IMR-90 (cell line): ENCODE measurements around the gene PNPLA1. TPM values are rescaled to one million over a fixed set of nuclear protein-coding genes. Genes with fewer than 3 reads are reported as not detected.
A peak's percentile ranks its signal among the peaks of the same experiment; 100 is the strongest.

Experiments
- ATAC-seq: fragments of 200-7000 bp; cut with Tn5 transposase; 2 replicates; pipeline ENCODE4 v1.9.1; 2020; ENCODE audit warnings: low read depth, mild to moderate bottlenecking, moderate library complexity
- BruUV-seq: library from RNA; stranded (reverse); fragments of 400-500 nt; replicated peaks from 2 replicates; lab custom pipeline; 2021; lab: Mats Ljungman, UMichigan
- CTCF ChIA-PET: fragments of 300-600 bp; formaldehyde crosslinking; extraction: SDS; loops from one replicate; lab custom pipeline; 2021; ENCODE audit warnings: antibody characterized with exemption; lab: Yijun Ruan, JAX
- POLR2A ChIA-PET: fragments of 300-600 bp; sonication (Branson Sonifier 250); formaldehyde crosslinking; loops from one replicate; lab custom pipeline; 2022; ENCODE audit warnings: antibody characterized with exemption; ENCODE audit not compliant: unreplicated experiment; lab: Charles Lee
- DNase-seq: peaks from one replicate; pipeline ENCODE4 v3.0.0; 2013
- H2AFZ ChIP-seq: replicated peaks from 2 replicates; pipeline ENCODE3; 2013; ENCODE audit warnings: low read length, mild to moderate bottlenecking; ENCODE audit not compliant: poor library complexity
- H2AK5ac ChIP-seq: 2 replicates; pipeline ENCODE4 v1.6.1; 2013; ENCODE audit warnings: low read depth, low read length, inconsistent platforms
- H2AK9ac ChIP-seq: replicated peaks from 2 replicates; pipeline ENCODE3; 2013; ENCODE audit warnings: mild to moderate bottlenecking, low read depth, low read length, moderate library complexity; ENCODE audit not compliant: poor library complexity
- H2BK120ac ChIP-seq: 2 replicates; pipeline ENCODE4 v1.6.1; 2013; ENCODE audit warnings: low read depth, low read length, inconsistent platforms
- H2BK15ac ChIP-seq: 3 replicates; pipeline ENCODE4 v1.6.1; 2013; ENCODE audit warnings: low read depth, low read length, inconsistent platforms
- H2BK20ac ChIP-seq: 2 replicates; pipeline ENCODE4 v1.6.1; 2013; ENCODE audit warnings: low read depth, mild to moderate bottlenecking, inconsistent platforms, low read length, moderate library complexity
- H2BK5ac ChIP-seq: 2 replicates; pipeline ENCODE4 v1.6.1; 2013; ENCODE audit warnings: mild to moderate bottlenecking, low read depth, low read length, inconsistent platforms; ENCODE audit not compliant: poor library complexity, severe bottlenecking
- H3K14ac ChIP-seq: replicated peaks from 2 replicates; pipeline ENCODE4 v1.6.1; 2013; ENCODE audit warnings: low read depth, low read length, inconsistent platforms
- H3K18ac ChIP-seq: 2 replicates; pipeline ENCODE4 v1.6.1; 2013; ENCODE audit warnings: low read depth, low read length, control low read depth
- H3K23ac ChIP-seq: 2 replicates; pipeline ENCODE4 v1.6.1; 2013; ENCODE audit warnings: low read depth, low read length, inconsistent platforms
- H3K27ac ChIP-seq: 2 replicates; pipeline ENCODE4 v1.5.1; 2013; ENCODE audit warnings: mild to moderate bottlenecking, control low read depth, low read length; ENCODE audit not compliant: insufficient read depth
- H3K27me3 ChIP-seq: 2 replicates; pipeline ENCODE4 v1.6.1; 2013; ENCODE audit warnings: low read length; ENCODE audit not compliant: control insufficient read depth, insufficient read depth
- H3K36me3 ChIP-seq: 2 replicates; pipeline ENCODE4 v1.6.1; 2013; ENCODE audit warnings: low read length, mixed read lengths; ENCODE audit not compliant: control insufficient read depth, insufficient read depth
- H3K4ac ChIP-seq: 2 replicates; pipeline ENCODE4 v1.6.1; 2013; ENCODE audit warnings: low read depth, low read length, inconsistent platforms
- H3K4me1 ChIP-seq: 2 replicates; pipeline ENCODE4 v1.6.1; 2013; ENCODE audit warnings: low read length, mixed read lengths; ENCODE audit not compliant: control insufficient read depth, insufficient read depth
- H3K4me2 ChIP-seq: 2 replicates; pipeline ENCODE4 v1.6.1; 2013; ENCODE audit warnings: low read depth, mild to moderate bottlenecking, control low read depth, low read length, moderate library complexity
- H3K4me3 ChIP-seq: 2 replicates; pipeline ENCODE4 v1.5.1; 2013; ENCODE audit warnings: low read depth, mild to moderate bottlenecking, control low read depth, low read length, moderate library complexity; ENCODE audit not compliant: insufficient read depth
- H3K56ac ChIP-seq: 2 replicates; pipeline ENCODE4 v1.6.1; 2013; ENCODE audit warnings: low read length, inconsistent platforms; ENCODE audit not compliant: insufficient read depth; ENCODE audit errors: extremely low read depth
- H3K79me1 ChIP-seq, 2 experiments: 2 replicates each; pipeline ENCODE4 v1.6.1; 2013; ENCODE audit warnings: low read length in 2 of 2, inconsistent platforms in 1 of 2, low read depth in 1 of 2
- H3K9ac ChIP-seq: 2 replicates; pipeline ENCODE4 v1.6.1; 2013; ENCODE audit warnings: low read depth, low read length, control low read depth
- H3K9me1 ChIP-seq: 2 replicates; pipeline ENCODE4 v1.6.1; 2013; ENCODE audit warnings: low read length, inconsistent platforms; ENCODE audit not compliant: insufficient read depth
- H3K9me3 ChIP-seq: 2 replicates; pipeline ENCODE4 v1.6.1; 2013; ENCODE audit warnings: low read length; ENCODE audit not compliant: control insufficient read depth, insufficient read depth
- H4K20me1 ChIP-seq: 2 replicates; pipeline ENCODE4 v1.6.1; 2013; ENCODE audit warnings: low read length, inconsistent platforms; ENCODE audit not compliant: insufficient read depth
- H4K5ac ChIP-seq: 2 replicates; pipeline ENCODE4 v1.6.1; 2013; ENCODE audit warnings: mild to moderate bottlenecking, low read depth, low read length, control low read depth
- H4K8ac ChIP-seq, 2 experiments: 2 replicates each; pipeline ENCODE4 v1.6.1; 2013; ENCODE audit warnings: low read depth in 2 of 2, low read length in 2 of 2, control low read depth in 1 of 2, inconsistent platforms in 1 of 2
- H4K91ac ChIP-seq: 2 replicates; pipeline ENCODE4 v1.6.1; 2013; ENCODE audit warnings: low read depth, low read length, inconsistent platforms; ENCODE audit not compliant: insufficient read depth
- BHLHE40 ChIP-seq: fragments of 150-350 bp; IDR thresholded peaks from 2 replicates; pipeline ENCODE4 v1.6.1; 2016; ENCODE audit warnings: mild to moderate bottlenecking, low read depth, low read length
- CEBPB ChIP-seq: IDR thresholded peaks from 2 replicates; pipeline ENCODE4 v1.6.1; 2012; ENCODE audit warnings: low read depth, low read length, improper control_type of control experiment
- CHD1 ChIP-seq: IDR thresholded peaks from 2 replicates; pipeline ENCODE4 v1.6.1; 2012; ENCODE audit warnings: low read depth, low read length, improper control_type of control experiment
- FOS ChIP-seq: fragments of 150-350 bp; IDR thresholded peaks from 2 replicates; pipeline ENCODE4 v1.6.1; 2016; ENCODE audit warnings: low read depth, low read length
- MAFK ChIP-seq: IDR thresholded peaks from 2 replicates; pipeline ENCODE4 v1.6.1; 2012; ENCODE audit warnings: low read depth, low read length, improper control_type of control experiment
- MAZ ChIP-seq: IDR thresholded peaks from 2 replicates; pipeline ENCODE4 v1.6.1; 2012; ENCODE audit warnings: low read depth, mild to moderate bottlenecking, low read length, improper control_type of control experiment, moderate library complexity, borderline replicate concordance
- MXI1 ChIP-seq: IDR thresholded peaks from 2 replicates; pipeline ENCODE4 v1.6.1; 2012; ENCODE audit warnings: low read depth, mild to moderate bottlenecking, low read length, moderate library complexity, borderline replicate concordance
- NFE2L2 ChIP-seq: fragments of 150-350 bp; IDR thresholded peaks from 2 replicates; pipeline ENCODE4 v1.6.1; 2016; ENCODE audit warnings: low read depth, mild to moderate bottlenecking, low read length
- POLR2A ChIP-seq: IDR thresholded peaks from 2 replicates; pipeline ENCODE4 v1.6.1; 2012; ENCODE audit warnings: mild to moderate bottlenecking, low read depth, low read length
- RAD21 ChIP-seq: IDR thresholded peaks from 2 replicates; pipeline ENCODE4 v1.6.1; 2012; ENCODE audit warnings: low read length, improper control_type of control experiment
- RCOR1 ChIP-seq: IDR thresholded peaks from 2 replicates; pipeline ENCODE4 v1.6.1; 2012; ENCODE audit warnings: mild to moderate bottlenecking, low read length, improper control_type of control experiment; ENCODE audit not compliant: insufficient replicate concordance
- RFX5 ChIP-seq: IDR thresholded peaks from 2 replicates; pipeline ENCODE4 v1.8.0; 2012; ENCODE audit warnings: low read depth, mild to moderate bottlenecking, low read length, moderate library complexity
- SMC3 ChIP-seq: fragments of 150-350 bp; IDR thresholded peaks from 2 replicates; pipeline ENCODE4 v1.6.1; 2016; ENCODE audit warnings: low read depth, mild to moderate bottlenecking, antibody characterized with exemption, low read length, moderate library complexity
- WGBS, 2 experiments: methylation state at CpG; one replicate each; pipeline versions ENCODE4 v1.1.5 to v1.1.7; 2013; ENCODE audit warnings: missing lambda C conversion rate in 2 of 2; ENCODE audit not compliant: insufficient read length in 1 of 2; ENCODE audit errors: extremely low coverage in 2 of 2; 5-methylcytosine and 5-hydroxymethylcytosine counted together
- dilution Hi-C: fragments of 300-500 bp; cut with HindIII; formaldehyde crosslinking; loops from one replicate; pipeline ENCODE4 v1.14.3; 2018; ENCODE audit warnings: low sequenced_read_pairs; ENCODE audit not compliant: unreplicated experiment
- in situ Hi-C: fragments of 300-500 bp; cut with MboI; formaldehyde crosslinking; loops from 3 replicates; pipeline ENCODE4 v1.14.3; 2019; ENCODE audit warnings: low sequenced_read_pairs, inconsistent platforms, mixed read lengths
- intact Hi-C: fragments of 100-400 bp; cut with micrococcal nuclease; formaldehyde crosslinking; loops from 2 replicates; pipeline ENCODE4 v1.10.0; 2022
- polyA plus RNA-seq, 3 experiments: library from polyadenylated mRNA; depleted of rRNA; stranded (reverse); fragments of >200 nt; gene quantifications; 2 replicates each; pipeline ENCODE4 v1.2.3, GENCODE V29; 2012; ENCODE audit warnings: low replicate concordance in 1 of 3
- total RNA-seq: library from RNA; depleted of rRNA; stranded (reverse); fragments of >200 nt; gene quantifications from 2 replicates; pipeline ENCODE4 v1.2.3, GENCODE V29; 2012
- TF ChIP-seq, protein P1 (sequence below): conservative IDR thresholded peaks from 2 replicates; pipeline ENCODE4 v1.5.1; 2012; ENCODE audit warnings: mild to moderate bottlenecking, low read depth, low read length, improper control_type of control experiment
- TF ChIP-seq, protein P2 (sequence below): fragments of 150-350 bp; IDR thresholded peaks from 2 replicates; pipeline ENCODE4 v1.6.1; 2017; ENCODE audit warnings: mild to moderate bottlenecking, antibody characterized with exemption, low read length, low read depth
- TF ChIP-seq, protein P3 (sequence below): fragments of 150-350 bp; IDR thresholded peaks from 2 replicates; pipeline ENCODE4 v1.6.1; 2016; ENCODE audit warnings: low read depth, mild to moderate bottlenecking, low read length, moderate library complexity, borderline replicate concordance

Gene PNPLA1
- total and polyA plus RNA-seq, 2 of the 4 experiments (the other 2 are of a cell fraction) = not detected

DNA sequence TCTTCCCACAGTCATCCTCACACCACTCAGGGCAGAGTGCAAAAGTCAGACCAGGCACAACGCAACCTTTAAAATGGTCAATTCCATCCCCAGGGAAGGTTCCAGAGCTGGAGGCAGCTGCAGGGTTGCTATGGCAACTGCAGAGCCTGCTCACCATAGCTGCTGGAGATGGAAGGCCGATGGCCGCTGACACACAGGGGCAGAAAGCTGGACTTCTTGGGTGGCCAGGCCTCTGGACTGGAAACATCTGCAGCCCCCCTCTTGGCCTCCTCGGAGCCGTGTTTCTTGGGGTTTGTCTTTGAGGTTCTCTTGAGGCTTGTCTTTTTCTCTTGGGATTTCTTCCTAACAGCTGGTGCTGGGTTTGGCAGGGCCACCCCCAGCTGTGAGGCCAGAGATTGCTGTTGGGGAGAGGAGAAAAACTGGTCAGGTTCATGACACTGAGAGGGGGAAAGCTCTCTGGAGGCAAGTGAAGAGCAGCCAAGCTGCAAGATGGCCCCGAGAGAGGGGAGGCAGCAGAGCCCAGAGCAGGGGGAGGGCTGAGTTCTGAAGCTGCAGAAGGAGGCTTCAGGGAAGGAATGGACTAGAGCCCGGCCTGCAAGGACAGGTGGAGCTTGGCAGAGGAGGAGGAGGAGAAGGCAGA lies 56.6 kb downstream of the PNPLA1 start:
- no peaks in the 10 kb centered on the region for H3K79me1 ChIP-seq
- H4K20me1 ChIP-seq = no peaks in the 10 kb centered on the region
- no peak overlapping the region for H3K27ac ChIP-seq
- H2BK20ac ChIP-seq = no peak overlapping the region
- no TSS peak for BruUV-seq
- no peak overlapping the region for H3K18ac ChIP-seq
- ATAC-seq = peak; percentile 62
- H3K27me3 ChIP-seq = peaks cover 69% of the 10 kb centered on the region
- intact Hi-C loops (no loop called here), in situ Hi-C loops (no loop called here), dilution Hi-C loops (no loop called here)
- peak; percentile 27 for DNase-seq
- no peaks in the 10 kb centered on the region for H3K9me1 ChIP-seq
- H4K5ac ChIP-seq = no peak overlapping the region
- no peak overlapping the region for H2AFZ ChIP-seq
- H3K36me3 ChIP-seq = no peaks in the 10 kb centered on the region
- no peak overlapping the region for H2AK9ac ChIP-seq
- H4K91ac ChIP-seq = no peak overlapping the region
- no peak overlapping the region for H3K4me2 ChIP-seq
- POLR2A ChIA-PET = no interaction called here
- no peak overlapping the region for H3K56ac ChIP-seq
- TF ChIP-seq, protein P1, sequence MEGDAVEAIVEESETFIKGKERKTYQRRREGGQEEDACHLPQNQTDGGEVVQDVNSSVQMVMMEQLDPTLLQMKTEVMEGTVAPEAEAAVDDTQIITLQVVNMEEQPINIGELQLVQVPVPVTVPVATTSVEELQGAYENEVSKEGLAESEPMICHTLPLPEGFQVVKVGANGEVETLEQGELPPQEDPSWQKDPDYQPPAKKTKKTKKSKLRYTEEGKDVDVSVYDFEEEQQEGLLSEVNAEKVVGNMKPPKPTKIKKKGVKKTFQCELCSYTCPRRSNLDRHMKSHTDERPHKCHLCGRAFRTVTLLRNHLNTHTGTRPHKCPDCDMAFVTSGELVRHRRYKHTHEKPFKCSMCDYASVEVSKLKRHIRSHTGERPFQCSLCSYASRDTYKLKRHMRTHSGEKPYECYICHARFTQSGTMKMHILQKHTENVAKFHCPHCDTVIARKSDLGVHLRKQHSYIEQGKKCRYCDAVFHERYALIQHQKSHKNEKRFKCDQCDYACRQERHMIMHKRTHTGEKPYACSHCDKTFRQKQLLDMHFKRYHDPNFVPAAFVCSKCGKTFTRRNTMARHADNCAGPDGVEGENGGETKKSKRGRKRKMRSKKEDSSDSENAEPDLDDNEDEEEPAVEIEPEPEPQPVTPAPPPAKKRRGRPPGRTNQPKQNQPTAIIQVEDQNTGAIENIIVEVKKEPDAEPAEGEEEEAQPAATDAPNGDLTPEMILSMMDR = no peak
- TF ChIP-seq CHD1 = no peak
- TF ChIP-seq MAFK = no peak
- no peak for TF ChIP-seq MAZ
- no peak for TF ChIP-seq POLR2A
- no peak for TF ChIP-seq FOS
- TF ChIP-seq, protein P2, sequence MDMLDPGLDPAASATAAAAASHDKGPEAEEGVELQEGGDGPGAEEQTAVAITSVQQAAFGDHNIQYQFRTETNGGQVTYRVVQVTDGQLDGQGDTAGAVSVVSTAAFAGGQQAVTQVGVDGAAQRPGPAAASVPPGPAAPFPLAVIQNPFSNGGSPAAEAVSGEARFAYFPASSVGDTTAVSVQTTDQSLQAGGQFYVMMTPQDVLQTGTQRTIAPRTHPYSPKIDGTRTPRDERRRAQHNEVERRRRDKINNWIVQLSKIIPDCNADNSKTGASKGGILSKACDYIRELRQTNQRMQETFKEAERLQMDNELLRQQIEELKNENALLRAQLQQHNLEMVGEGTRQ = no peak
- TF ChIP-seq SMC3 = no peak
- TF ChIP-seq RAD21 = no peak
- TF ChIP-seq BHLHE40 = no peak
- TF ChIP-seq CEBPB = no peak
- TF ChIP-seq NFE2L2 = no peak
- no peak for TF ChIP-seq RFX5
- TF ChIP-seq RCOR1 = no peak
- TF ChIP-seq, protein P3, sequence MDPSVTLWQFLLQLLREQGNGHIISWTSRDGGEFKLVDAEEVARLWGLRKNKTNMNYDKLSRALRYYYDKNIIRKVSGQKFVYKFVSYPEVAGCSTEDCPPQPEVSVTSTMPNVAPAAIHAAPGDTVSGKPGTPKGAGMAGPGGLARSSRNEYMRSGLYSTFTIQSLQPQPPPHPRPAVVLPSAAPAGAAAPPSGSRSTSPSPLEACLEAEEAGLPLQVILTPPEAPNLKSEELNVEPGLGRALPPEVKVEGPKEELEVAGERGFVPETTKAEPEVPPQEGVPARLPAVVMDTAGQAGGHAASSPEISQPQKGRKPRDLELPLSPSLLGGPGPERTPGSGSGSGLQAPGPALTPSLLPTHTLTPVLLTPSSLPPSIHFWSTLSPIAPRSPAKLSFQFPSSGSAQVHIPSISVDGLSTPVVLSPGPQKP = no peak
- TF ChIP-seq MXI1 = no peak
- H2BK5ac ChIP-seq = no peak overlapping the region
- no peak overlapping the region for H3K9ac ChIP-seq
- H3K4ac ChIP-seq = no peak overlapping the region
- no peak overlapping the region for H3K14ac ChIP-seq
- H3K23ac ChIP-seq = no peak overlapping the region
- no peak overlapping the region for H3K4me3 ChIP-seq
- no peak overlapping the region for H2BK120ac ChIP-seq
- H2AK5ac ChIP-seq = no peak overlapping the region
- CTCF ChIA-PET = interaction anchor here (0.9 kb wide), 1 partner anchor 24 kb away, joined by 3 read pairs; no protein-coding TSS in a partner anchor
- H4K8ac ChIP-seq = no peak overlapping the region
- WGBS, 2 experiments = no CpG with 5 or more reads among the region's 7 CpGs
- no peaks in the 10 kb centered on the region; the same call in 1 of the 2 replicates for H3K4me1 ChIP-seq
- no peaks in the 10 kb centered on the region for H3K9me3 ChIP-seq
- no peak overlapping the region for H2BK15ac ChIP-seq
